Adipocyte (in vitro differentiated cells): ENCODE data around the gene C3orf22.

Source experiments
- DNase-seq: peaks from one replicate; pipeline ENCODE4 v3.0.0-alpha.2; 2015; ENCODE audit warnings: low read depth
- H3K27me3 ChIP-seq: replicated peaks from 2 replicates; pipeline ENCODE4 v1.7.0; 2013; ENCODE audit warnings: mild to moderate bottlenecking, low read length, moderate library complexity; ENCODE audit not compliant: control insufficient read depth, insufficient read depth
- H3K36me3 ChIP-seq: 2 replicates; pipeline ENCODE4 v1.7.0; 2013; ENCODE audit warnings: low read length, mild to moderate bottlenecking, moderate library complexity; ENCODE audit not compliant: control insufficient read depth, insufficient read depth, severe bottlenecking
- H3K4me1 ChIP-seq: 2 replicates; pipeline ENCODE4 v1.7.0; 2013; ENCODE audit warnings: mild to moderate bottlenecking, low read length, moderate library complexity; ENCODE audit not compliant: control insufficient read depth, insufficient read depth
- H3K4me3 ChIP-seq: 2 replicates; pipeline ENCODE4 v1.7.0; 2013; ENCODE audit warnings: mild to moderate bottlenecking, low read length, moderate library complexity
- H3K9ac ChIP-seq: 2 replicates; pipeline ENCODE4 v1.7.0; 2013; ENCODE audit warnings: mild to moderate bottlenecking, low read length, moderate library complexity
- H3K9me3 ChIP-seq: 2 replicates; pipeline ENCODE4 v1.7.0; 2013; ENCODE audit warnings: mild to moderate bottlenecking, low read length, moderate library complexity; ENCODE audit not compliant: control insufficient read depth

Gene C3orf22

GRCh38 chr3:126577261-126577660 is 18.5 kb upstream of the C3orf22 start:
- Histone ChIP-seq H3K9me3 (peaks cover 16% of the 10 kb centered on the region), H3K4me3 (no peak overlapping the region), H3K27me3 (no peaks in the 10 kb centered on the region), H3K36me3 (no peaks in the 10 kb centered on the region), H3K9ac (no peak overlapping the region), H3K4me1 (no peaks in the 10 kb centered on the region)
- no peak for DNase-seq

GRCh38 chr3:126573492-126574117 is 14.9 kb upstream of the C3orf22 start:
- H3K36me3 ChIP-seq, result no peaks in the 10 kb centered on the region
- H3K9me3 ChIP-seq, result no peaks in the 10 kb centered on the region
- H3K9ac ChIP-seq, result no peak overlapping the region
- no peak for DNase-seq
- H3K27me3 ChIP-seq, result peaks cover 4% of the 10 kb centered on the region
- no peak overlapping the region for H3K4me3 ChIP-seq
- H3K4me1 ChIP-seq, result no peaks in the 10 kb centered on the region

GRCh38 chr3:126571078-126571477 is 12.3 kb upstream of the C3orf22 start:
- H3K9ac ChIP-seq, result no peak overlapping the region
- no peaks in the 10 kb centered on the region for H3K36me3 ChIP-seq
- DNase-seq, result no peak
- no peaks in the 10 kb centered on the region for H3K4me1 ChIP-seq
- peaks cover 10% of the 10 kb centered on the region for H3K27me3 ChIP-seq
- no peaks in the 10 kb centered on the region for H3K9me3 ChIP-seq
- no peak overlapping the region for H3K4me3 ChIP-seq

- H3K36me3 ChIP-seq, result no peaks in the 10 kb centered on the region
- H3K9ac ChIP-seq, result no peak overlapping the region
- no peak for DNase-seq
- no peak overlapping the region for H3K4me3 ChIP-seq
- H3K9me3 ChIP-seq, result no peaks in the 10 kb centered on the region
- H3K4me1 ChIP-seq, result no peaks in the 10 kb centered on the region
- peaks cover 13% of the 10 kb centered on the region for H3K27me3 ChIP-seq
Measured at GRCh38 chr3:126570103-126570541, 11.4 kb upstream of the C3orf22 start.

GRCh38 chr3:126569390-126569975 is 10.8 kb upstream of the C3orf22 start:
- Histone ChIP-seq H3K27me3 (peaks cover 13% of the 10 kb centered on the region), H3K36me3 (no peaks in the 10 kb centered on the region), H3K9me3 (no peaks in the 10 kb centered on the region), H3K9ac (no peak overlapping the region), H3K4me3 (no peak overlapping the region), H3K4me1 (no peaks in the 10 kb centered on the region)
- no peak for DNase-seq

GRCh38 chr3:126568776-126569342 is 10.1 kb upstream of the C3orf22 start:
- Histone ChIP-seq H3K36me3 (no peaks in the 10 kb centered on the region), H3K4me1 (no peaks in the 10 kb centered on the region), H3K27me3 (peaks cover 16% of the 10 kb centered on the region), H3K9ac (no peak overlapping the region), H3K4me3 (no peak overlapping the region), H3K9me3 (no peaks in the 10 kb centered on the region)
- DNase-seq, result no peak

- Histone ChIP-seq H3K27me3 (peaks cover 16% of the 10 kb centered on the region), H3K4me3 (no peak overlapping the region), H3K4me1 (no peaks in the 10 kb centered on the region), H3K36me3 (no peaks in the 10 kb centered on the region), H3K9me3 (peaks cover under 1% of the 10 kb centered on the region), H3K9ac (no peak overlapping the region)
- peak; percentile 2 for DNase-seq
Measured at GRCh38 chr3:126567696-126568438, 9.1 kb upstream of the C3orf22 start.

GRCh38 chr3:126562737-126563276 is 4.1 kb upstream of the C3orf22 start:
- no peaks in the 10 kb centered on the region for H3K36me3 ChIP-seq
- no peaks in the 10 kb centered on the region for H3K4me1 ChIP-seq
- H3K27me3 ChIP-seq, result peaks cover 20% of the 10 kb centered on the region
- no peak overlapping the region for H3K4me3 ChIP-seq
- peaks cover 9% of the 10 kb centered on the region for H3K9me3 ChIP-seq
- no peak for DNase-seq
- no peak overlapping the region for H3K9ac ChIP-seq

- Histone ChIP-seq H3K27me3 (peaks cover 31% of the 10 kb centered on the region), H3K36me3 (no peaks in the 10 kb centered on the region), H3K9me3 (peaks cover 8% of the 10 kb centered on the region), H3K4me1 (no peaks in the 10 kb centered on the region), H3K4me3 (no peak overlapping the region), H3K9ac (no peak overlapping the region)
- DNase-seq, result no peak
Measured at GRCh38 chr3:126557761-126558160, 971 bp downstream of the C3orf22 start.

GRCh38 chr3:126557415-126557745 is 1.4 kb downstream of the C3orf22 start:
- no peaks in the 10 kb centered on the region for H3K4me1 ChIP-seq
- H3K9me3 ChIP-seq, result peaks cover 4% of the 10 kb centered on the region
- H3K27me3 ChIP-seq, result peaks cover 31% of the 10 kb centered on the region
- DNase-seq, result no peak
- H3K4me3 ChIP-seq, result no peak overlapping the region
- H3K9ac ChIP-seq, result no peak overlapping the region
- no peaks in the 10 kb centered on the region for H3K36me3 ChIP-seq
